ENCODE measurements around the gene HOXA2.

DNA sequence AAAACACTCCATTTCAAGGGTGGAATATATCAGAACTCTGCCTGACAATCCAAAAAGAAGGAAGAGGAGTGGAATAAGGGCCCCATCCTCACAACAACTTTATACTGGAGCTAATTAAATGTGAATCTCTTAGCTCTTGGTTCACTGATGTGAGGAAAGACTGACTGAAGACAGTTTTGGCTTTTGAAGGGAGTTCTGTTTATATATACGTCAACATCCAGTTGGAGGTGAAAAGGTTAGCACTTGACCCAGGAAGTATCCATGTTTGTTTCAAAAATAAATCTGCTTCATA, 9.7 kb downstream of the HOXA2 start:
- TF ChIP-seq CTCF (IDR thresholded peaks at IDR 0.05) (no peak), POLR2A (IDR thresholded peaks at IDR 0.05) (no peak)
